NCI-H1694 treated with DMSO at 0.1 percent for 48 hours (cell line): ENCODE data around the gene MTX3.
A peak's percentile ranks its signal among the peaks of the same experiment; 100 is the strongest.

Experiments
- DNase-seq: peaks from one replicate; lab custom pipeline; 2025; lab: John Stamatoyannopoulos, UW

Gene MTX3

GRCh38 chr5:79936002-79936645, 54.9 kb downstream of the MTX3 start:
- no peak for DNase-seq

- DNase-seq: no peak
Measured at GRCh38 chr5:79934681-79935080, 56.4 kb downstream of the MTX3 start.

GRCh38 chr5:79932510-79933504, 58.3 kb downstream of the MTX3 start:
- peak; percentile 70 for DNase-seq

GRCh38 chr5:79931866-79932265, 59.2 kb downstream of the MTX3 start:
- DNase-seq: no peak

- DNase-seq: no peak
Measured at GRCh38 chr5:79931409-79931808, 59.7 kb downstream of the MTX3 start.

- no peak for DNase-seq
Measured at GRCh38 chr5:79929095-79929494, 62.0 kb downstream of the MTX3 start.
